Ovary (tissue), 3 donors: Measurements from ENCODE around the gene RASGEF1C.

ENCODE experiments used
- CTCF ChIP-seq, 3 donors: fragments of 450-650 bp in 2 of 3; fragments of 200-600 bp in 1 of 3; IDR thresholded peaks; one replicate each; pipeline versions ENCODE4 v1.5.1 to v1.8.0; 2016 to 2022; ENCODE audit warnings: antibody characterized with exemption in 3 of 3, mild to moderate bottlenecking in 1 of 3
- POLR2A ChIP-seq: fragments of 450-650 bp; IDR thresholded peaks from one replicate; pipeline ENCODE4 v1.6.1; 2017; ENCODE audit warnings: antibody characterized with exemption, mild to moderate bottlenecking, moderate library complexity
- donor health status: DM: no; HTN: no; CAD: no.

- TF ChIP-seq POLR2A (no peak), CTCF (IDR thresholded peaks at IDR 0.05) (no peak)
These were observed 15.1 kb downstream of the RASGEF1C start for GRCh38 chr5:180193749-180194375.
